ENCODE results near the gene ASTN2. TPM values are rescaled to one million over a fixed set of nuclear protein-coding genes. Genes with fewer than 3 reads are reported as not detected.

The ASTN2 gene
- total and polyA plus RNA-seq, 2 donors (not counting 3 experiments of a cell fraction or from before 2014, with no cell fraction given), result 1.0 to 1.9 TPM

GRCh38 chr9:117073539-117074341 lies 341.1 kb downstream of the ASTN2 start:
- POLR2A ChIA-PET, result no interaction called here
- no peaks in the 10 kb centered on the region for H3K27me3 ChIP-seq (ENCODE audit: control insufficient read depth in 2 of 2, insufficient read depth in 2 of 2, low read length in 2 of 2)
- no peaks in the 10 kb centered on the region for H3K79me2 ChIP-seq (ENCODE audit: control insufficient read depth, insufficient read depth, low read length)
- no peak for TF ChIP-seq EZH2 (IDR thresholded peaks at IDR 0.05; ENCODE audit: borderline replicate concordance, low read depth, low read length, severe bottlenecking)
- TF ChIP-seq POLR2AphosphoS5 (IDR thresholded peaks at IDR 0.05; ENCODE audit: insufficient read depth, low read depth, low read length), result no peak
- no peak for TF ChIP-seq GATA2 (IDR thresholded peaks at IDR 0.05; ENCODE audit: insufficient read depth, insufficient read length, low read depth, low read length)
- no peak for TF ChIP-seq JUN (IDR thresholded peaks at IDR 0.05; ENCODE audit: borderline replicate concordance, insufficient read depth, insufficient read length, low read depth)
- TF ChIP-seq, protein P1, sequence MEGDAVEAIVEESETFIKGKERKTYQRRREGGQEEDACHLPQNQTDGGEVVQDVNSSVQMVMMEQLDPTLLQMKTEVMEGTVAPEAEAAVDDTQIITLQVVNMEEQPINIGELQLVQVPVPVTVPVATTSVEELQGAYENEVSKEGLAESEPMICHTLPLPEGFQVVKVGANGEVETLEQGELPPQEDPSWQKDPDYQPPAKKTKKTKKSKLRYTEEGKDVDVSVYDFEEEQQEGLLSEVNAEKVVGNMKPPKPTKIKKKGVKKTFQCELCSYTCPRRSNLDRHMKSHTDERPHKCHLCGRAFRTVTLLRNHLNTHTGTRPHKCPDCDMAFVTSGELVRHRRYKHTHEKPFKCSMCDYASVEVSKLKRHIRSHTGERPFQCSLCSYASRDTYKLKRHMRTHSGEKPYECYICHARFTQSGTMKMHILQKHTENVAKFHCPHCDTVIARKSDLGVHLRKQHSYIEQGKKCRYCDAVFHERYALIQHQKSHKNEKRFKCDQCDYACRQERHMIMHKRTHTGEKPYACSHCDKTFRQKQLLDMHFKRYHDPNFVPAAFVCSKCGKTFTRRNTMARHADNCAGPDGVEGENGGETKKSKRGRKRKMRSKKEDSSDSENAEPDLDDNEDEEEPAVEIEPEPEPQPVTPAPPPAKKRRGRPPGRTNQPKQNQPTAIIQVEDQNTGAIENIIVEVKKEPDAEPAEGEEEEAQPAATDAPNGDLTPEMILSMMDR (IDR thresholded peaks at IDR 0.05; ENCODE audit: extremely low read depth in 1 of 2, insufficient read depth in 1 of 2, low read depth in 1 of 2, low read length in 2 of 2), result no peak
- no peak for TF ChIP-seq FOS (IDR thresholded peaks at IDR 0.05; ENCODE audit: borderline replicate concordance, insufficient read depth, low read length)
- TF ChIP-seq POLR2A (IDR thresholded peaks at IDR 0.05; ENCODE audit: low read depth, low read length), result no peak
- H3K9ac ChIP-seq (replicated peaks; ENCODE audit: extremely low read depth, insufficient read depth, low read length), result no peak overlapping the region
- BruUV-seq (replicated peaks), result no TSS peak
- H3K27ac ChIP-seq (ENCODE audit: insufficient read depth, low read depth, low read length), result no peak overlapping the region
- no peaks in the 10 kb centered on the region for H4K20me1 ChIP-seq (replicated peaks; ENCODE audit: control insufficient read depth, extremely low read depth, insufficient read depth, low read length)
- FAIRE-seq, result no peak
- no peaks in the 10 kb centered on the region for H3K9me1 ChIP-seq (replicated peaks; ENCODE audit: control insufficient read depth, extremely low read depth, insufficient read depth, low read length)
- H3K4me2 ChIP-seq (ENCODE audit: insufficient read depth, low read length), result no peak overlapping the region
- H2AFZ ChIP-seq (ENCODE audit: low read depth, low read length), result no peak overlapping the region
- no peak for DNase-seq (ENCODE audit: low read depth, low spot score)
- no peaks in the 10 kb centered on the region for H3K36me3 ChIP-seq (ENCODE audit: control insufficient read depth in 2 of 2, extremely low read depth in 1 of 2, insufficient read depth in 2 of 2, low read length in 2 of 2)
- dilution Hi-C loops (cut with MboI; ENCODE audit: extremely low pct_ligation_motif_present, low sequenced_read_pairs), result no loop called here
- H3K9me3 ChIP-seq (replicated peaks; ENCODE audit: control insufficient read depth, insufficient read depth, low read length), result peaks cover 2% of the 10 kb centered on the region
- intact Hi-C loops (cut with micrococcal nuclease), result no loop called here
- CTCF ChIA-PET, result no interaction called here
- H3K4me1 ChIP-seq (ENCODE audit: control insufficient read depth, extremely low read depth, insufficient read depth, low read length), result no peaks in the 10 kb centered on the region
- no peak overlapping the region for H3K4me3 ChIP-seq (replicated peaks in 1 of 3; ENCODE audit: insufficient read depth in 1 of 3, low read depth in 1 of 3, low read length in 3 of 3)

Data from endothelial cell of umbilical vein (primary cell).